GM21381 (cell line): ENCODE measurements around the gene MCM3AP.
"Not testable (repeated sequence)": the region's sequence is repeated elsewhere in the genome, so short reads cannot be mapped to it uniquely, and the experiment has no call there.

Experiments
- ATAC-seq: cut with Tn5 transposase; IDR thresholded peaks from one replicate; pipeline ENCODE4 v1.9.1; 2021; ENCODE audit warnings: mild to moderate bottlenecking, moderate library complexity; ENCODE audit not compliant: unreplicated experiment

The MCM3AP gene

DNA sequence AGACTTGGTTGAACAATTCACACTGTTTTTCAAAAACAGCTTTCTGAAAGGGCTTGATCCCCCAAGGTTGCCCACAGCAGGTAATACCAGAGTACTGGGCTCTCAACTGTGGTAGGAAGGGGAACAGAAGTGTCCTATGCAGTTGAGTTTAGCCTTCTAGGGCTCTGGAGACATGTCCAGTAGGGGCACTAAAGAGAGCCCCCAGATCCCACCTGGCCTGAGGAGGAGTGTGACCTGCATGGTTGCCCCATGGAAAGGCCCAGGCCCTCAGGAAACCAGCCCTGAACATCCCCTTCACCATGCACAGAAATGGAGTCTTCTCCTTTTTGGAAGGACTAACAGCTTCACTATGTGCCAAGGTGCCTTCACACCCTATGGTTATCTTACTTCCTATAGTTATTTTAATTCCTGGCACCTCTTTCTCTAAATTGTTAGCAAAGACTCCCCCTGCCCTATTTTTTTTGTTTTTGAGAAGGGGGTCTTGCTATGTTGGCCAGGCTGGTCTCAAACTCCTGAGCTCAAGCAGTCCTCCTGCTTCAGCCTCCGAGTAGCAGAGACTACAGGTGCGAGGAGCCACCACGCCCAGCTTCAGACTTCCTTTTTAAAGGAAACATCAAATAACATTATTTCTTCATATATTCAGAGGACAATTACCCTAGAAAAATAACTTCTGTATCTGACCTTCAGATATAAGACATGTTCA lies 40.0 kb downstream of the MCM3AP start:
- no peak for ATAC-seq

DNA sequence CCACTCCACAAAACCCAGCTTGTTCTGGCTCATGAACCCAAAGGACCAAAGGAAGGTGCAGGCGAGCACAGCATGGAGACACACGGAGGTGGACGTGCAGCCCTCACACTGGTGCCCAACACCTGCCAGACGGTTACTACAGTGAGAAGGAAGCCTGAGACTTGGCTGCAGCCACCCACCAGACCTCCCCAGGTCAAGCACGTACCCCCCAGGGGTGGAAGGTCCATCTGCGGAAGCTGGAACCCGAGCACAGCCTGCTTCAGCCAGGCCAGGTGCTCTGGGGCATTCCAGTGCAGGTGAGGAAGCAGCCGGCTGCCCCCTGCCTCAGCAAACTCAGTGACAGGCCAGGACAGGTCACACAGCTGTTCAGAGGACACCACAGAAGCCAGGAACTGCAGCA lies 40.8 kb downstream of the MCM3AP start:
- no peak for ATAC-seq

DNA sequence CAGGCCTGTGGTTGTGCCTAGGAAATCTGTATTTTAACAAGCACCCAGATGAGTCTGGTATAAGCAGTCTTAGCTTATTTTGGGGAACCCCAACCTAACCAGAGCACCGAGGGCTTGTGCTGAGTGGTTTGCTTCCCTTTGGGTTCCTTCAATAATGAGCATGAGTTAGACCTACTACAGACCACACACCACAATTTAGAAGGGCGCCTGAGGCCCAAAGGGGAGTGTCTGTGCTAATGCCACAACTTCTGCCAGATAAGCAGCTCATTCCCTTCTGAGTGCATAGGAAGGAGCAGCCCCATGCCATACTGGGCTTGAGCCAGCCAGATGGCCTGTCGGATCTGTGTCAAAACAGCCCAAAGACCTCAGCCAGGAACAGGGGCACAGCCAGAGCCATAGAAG lies 41.5 kb downstream of the MCM3AP start:
- ATAC-seq, result no peak

GRCh38 chr21:46243325-46243724 lies 42.1 kb downstream of the MCM3AP start:
- ATAC-seq, result no peak

GRCh38 chr21:46241577-46241976 lies 43.8 kb downstream of the MCM3AP start:
- not testable (repeated sequence) for ATAC-seq

GRCh38 chr21:46239817-46240325 lies 45.5 kb downstream of the MCM3AP start:
- ATAC-seq, result no peak

DNA sequence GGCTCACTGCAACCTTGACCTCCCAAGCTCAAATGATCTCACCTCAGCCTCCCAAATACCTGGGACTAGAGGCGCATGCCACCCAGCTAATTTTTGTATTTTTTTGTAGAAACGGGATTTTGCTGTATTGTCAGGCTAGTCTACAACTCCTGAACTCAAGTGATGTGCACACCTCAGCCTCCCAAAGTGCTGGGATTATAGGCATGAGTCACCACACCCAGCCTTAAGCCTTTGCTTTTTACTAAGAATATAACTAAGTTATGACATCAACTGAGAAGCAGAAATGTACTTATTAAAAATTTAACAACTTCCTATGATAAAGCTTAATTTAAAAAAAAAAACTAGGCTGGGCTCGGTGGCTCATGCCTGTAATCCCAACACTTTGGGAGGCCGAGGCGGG lies 47.9 kb downstream of the MCM3AP start:
- ATAC-seq, result no peak

- ATAC-seq, result no peak
Measured at GRCh38 chr21:46234436-46234950, 50.9 kb downstream of the MCM3AP start.

DNA sequence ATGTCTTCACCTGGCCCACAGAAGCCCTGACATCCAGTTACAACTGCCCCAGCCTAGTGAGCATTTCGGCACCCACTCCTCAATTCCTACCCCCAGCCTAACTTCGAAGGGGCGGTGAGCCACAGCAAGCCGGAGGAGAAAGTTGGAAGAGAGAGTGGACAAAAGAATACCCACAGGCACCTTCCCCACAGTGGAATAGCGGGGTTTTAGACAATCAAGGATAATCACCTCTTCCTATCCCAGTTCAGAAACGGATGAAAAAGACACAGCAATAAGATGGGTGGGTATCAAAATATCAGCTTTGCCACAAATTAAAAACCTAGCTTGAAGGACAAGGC lies 55.5 kb downstream of the MCM3AP start:
- ATAC-seq, result no peak

- peak; percentile 20 for ATAC-seq
Measured at GRCh38 chr21:46229133-46229922, 56.1 kb downstream of the MCM3AP start.

DNA sequence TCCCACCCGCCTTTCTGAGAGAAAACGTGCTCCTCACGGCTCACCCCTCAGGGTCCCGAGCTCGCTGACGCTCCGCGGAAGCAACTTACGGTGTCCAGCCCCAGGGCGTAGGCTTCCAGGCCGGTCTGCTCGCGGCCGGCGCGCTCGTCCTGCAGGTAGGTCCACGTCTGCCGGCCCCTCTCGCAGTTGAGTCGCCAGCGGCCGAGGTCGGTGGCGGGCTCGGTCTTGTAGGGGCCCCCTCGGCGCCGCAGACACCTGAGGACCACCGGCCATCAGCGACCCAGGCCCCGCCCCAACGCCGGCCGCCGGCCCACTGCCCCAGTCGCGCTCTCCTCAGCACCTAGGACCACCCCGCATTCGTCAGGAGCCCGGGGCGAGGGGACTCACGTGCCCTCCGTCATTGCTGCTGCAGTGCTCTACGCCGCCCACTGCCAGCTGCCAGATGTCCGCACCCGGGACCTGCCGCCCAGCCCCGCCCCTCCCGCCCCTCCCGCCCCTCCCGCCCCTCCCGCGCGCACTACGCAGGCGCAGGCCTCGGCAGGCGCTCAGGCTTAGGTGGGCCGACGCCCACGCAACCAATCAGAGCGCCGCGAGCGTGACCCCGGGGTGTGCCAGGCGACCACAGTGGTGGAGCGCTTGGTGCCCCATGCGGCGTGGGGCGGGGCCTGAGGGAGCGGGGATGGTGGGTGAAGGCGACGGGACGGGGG lies 56.9 kb downstream of the MCM3AP start, which contains the start of gene LSS:
Gene LSS (minus strand): TSS at position 430 of the 707 bp plus-strand sequence. CDS start 29 bp downstream, at position 401.
- peak; percentile 77 for ATAC-seq

- ATAC-seq, result no peak
Measured at GRCh38 chr21:46227811-46228344, 57.5 kb downstream of the MCM3AP start.

DNA sequence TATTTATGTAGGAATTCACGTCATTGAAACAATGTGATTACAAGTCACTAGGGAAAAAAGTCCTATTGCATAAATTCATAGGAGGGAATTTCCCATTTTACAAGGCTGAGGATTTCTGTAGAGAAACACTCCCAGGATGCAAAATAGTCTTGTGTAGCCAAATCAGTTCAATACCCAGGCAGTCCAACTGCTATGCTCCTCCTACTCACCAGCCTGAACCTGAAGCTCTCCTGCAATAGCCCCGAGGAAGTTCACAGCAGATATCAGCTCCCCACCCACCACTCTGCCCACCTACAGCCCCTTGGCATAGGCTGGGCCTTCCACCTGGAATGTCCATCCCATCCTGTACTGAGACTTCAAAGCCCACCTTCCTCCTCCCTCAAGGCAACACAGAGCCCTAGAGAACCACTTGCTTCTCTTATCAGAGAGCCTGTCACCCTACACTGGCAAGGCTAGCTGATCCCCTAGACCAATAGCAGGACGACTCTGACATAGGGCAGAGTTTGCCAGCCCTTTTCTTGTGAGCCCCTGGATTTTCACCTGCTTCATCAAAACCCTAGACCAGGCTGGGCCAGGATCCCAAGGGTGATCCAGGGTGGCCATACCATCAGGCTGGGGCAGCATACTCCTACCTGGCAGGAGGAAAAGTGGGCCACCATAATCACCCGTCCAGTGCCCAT lies 58.4 kb downstream of the MCM3AP start:
- no peak for ATAC-seq

DNA sequence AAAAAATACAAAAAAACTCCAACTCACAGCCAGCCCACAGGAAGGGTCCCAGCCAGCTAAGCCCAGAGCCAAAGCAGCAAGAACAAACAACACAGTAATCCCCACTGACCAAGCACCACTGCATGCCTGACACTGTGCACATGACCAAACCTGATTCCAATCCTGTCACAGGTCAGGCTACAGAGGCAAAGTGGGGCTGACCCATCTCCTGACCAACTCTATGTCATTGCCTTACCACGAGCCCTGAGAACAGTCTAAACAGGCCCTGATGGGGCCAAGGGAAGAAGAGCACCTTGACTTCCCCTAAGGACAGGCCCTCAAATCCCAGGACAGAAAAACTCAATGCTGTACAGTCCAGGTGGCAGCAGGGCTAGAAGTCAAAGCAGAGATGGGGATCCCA lies 59.3 kb downstream of the MCM3AP start:
- no peak for ATAC-seq

GRCh38 chr21:46223661-46224060 lies 61.8 kb downstream of the MCM3AP start:
- not testable (repeated sequence) for ATAC-seq

- no peak for ATAC-seq
Measured at GRCh38 chr21:46223217-46223616, 62.2 kb downstream of the MCM3AP start.

DNA sequence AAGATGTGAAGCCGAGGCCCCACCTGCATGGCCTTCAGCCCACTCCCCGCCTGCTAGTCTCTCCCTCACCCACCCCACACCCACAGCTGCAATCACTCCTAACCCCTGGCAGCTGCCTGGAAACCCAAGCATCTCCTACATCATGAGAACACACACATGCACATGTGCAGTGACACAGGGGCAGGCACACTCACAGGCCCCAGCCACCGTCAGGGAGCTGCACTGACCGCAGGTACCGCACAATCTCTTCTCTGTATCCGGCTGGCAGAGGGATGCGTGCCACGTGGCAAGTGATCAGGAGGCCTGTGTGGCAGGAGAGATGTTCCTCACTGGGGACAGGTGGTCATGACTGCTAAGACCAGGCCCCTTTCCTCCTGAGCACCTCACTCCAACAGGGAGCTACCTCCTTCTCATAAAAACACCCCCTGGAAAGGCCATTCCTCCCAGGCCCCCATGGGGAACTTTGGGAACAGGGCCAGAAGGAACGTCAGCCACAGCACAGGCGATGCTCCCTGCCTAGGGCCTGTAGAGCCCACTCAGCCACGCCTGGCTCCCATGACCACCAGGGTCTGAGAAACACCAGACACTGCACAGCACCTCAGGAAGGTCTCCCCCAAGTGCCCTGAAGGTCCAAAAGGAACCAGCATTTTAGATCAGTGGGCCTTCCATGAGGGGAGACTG lies 62.8 kb downstream of the MCM3AP start:
- ATAC-seq, result no peak

- ATAC-seq, result no peak
Measured at GRCh38 chr21:46221664-46222435, 63.6 kb downstream of the MCM3AP start.

GRCh38 chr21:46220847-46221246 lies 64.6 kb downstream of the MCM3AP start:
- no peak for ATAC-seq
